Gastrocnemius medialis (tissue), 4 donors: ENCODE results near the gene LIN54. TPM values are rescaled to one million over a fixed set of nuclear protein-coding genes. Genes with fewer than 3 reads are reported as not detected.

Experiments used
- ATAC-seq, 2 donors: fragments of 150-250 bp; one replicate each; pipeline ENCODE4 v1.9.1; 2016
- DNase-seq, 2 donors: peaks; one replicate each; pipeline ENCODE4 v3.0.0-alpha.2; 2019
- H3K27ac ChIP-seq, 4 donors: fragments of 200-600 bp; sonication (generic); 1 replicate in 1 of 4; 2 replicates in 3 of 4; pipeline ENCODE4 v1.5.1; 2016 to 2018; ENCODE audit warnings: mild to moderate bottlenecking in 2 of 4, moderate library complexity in 1 of 4
- H3K27me3 ChIP-seq, 3 donors: fragments of 200-600 bp; sonication (generic) in 2 of 3; 1 replicate in 1 of 3; 2 replicates in 2 of 3; pipeline versions ENCODE4 v1.5.1 to v1.6.0; 2016 to 2019; ENCODE audit warnings: mild to moderate bottlenecking in 1 of 3, moderate library complexity in 1 of 3
- H3K36me3 ChIP-seq, 2 donors: fragments of 200-600 bp; sonication (generic) in 1 of 2; one replicate each; pipeline ENCODE4 v1.5.1; 2017 to 2018
- H3K4me1 ChIP-seq, 2 donors: fragments of 200-600 bp; sonication (generic) in 1 of 2; one replicate each; pipeline ENCODE4 v1.5.1; 2016 to 2017; ENCODE audit warnings: mild to moderate bottlenecking in 2 of 2
- H3K4me3 ChIP-seq, 4 donors: fragments of 200-600 bp; sonication (generic) in 3 of 4; 1 replicate in 1 of 4; 2 replicates in 3 of 4; pipeline ENCODE4 v1.5.1; 2016 to 2019; ENCODE audit warnings: mild to moderate bottlenecking in 2 of 4
- H3K9me3 ChIP-seq, 3 donors: fragments of 200-600 bp; sonication (generic) in 2 of 3; 1 replicate in 1 of 3; 2 replicates in 2 of 3; pipeline ENCODE4 v1.5.1; 2016 to 2019
- POLR2A ChIP-seq, 2 donors: fragments of 450-650 bp; IDR thresholded peaks; one replicate each; pipeline ENCODE4 v1.6.1; 2017; ENCODE audit warnings: antibody characterized with exemption in 2 of 2, mild to moderate bottlenecking in 2 of 2, moderate library complexity in 2 of 2
- in situ Hi-C, 4 donors: fragments of 200-750 bp; cut with MboI; loops; one replicate each; pipeline versions ENCODE4 v1.15.0 to v1.8.0; 2017; ENCODE audit warnings: low sequenced_read_pairs in 4 of 4
- intact Hi-C: fragments of 100-400 bp; cut with DNase I; formaldehyde crosslinking; loops from one replicate; pipeline ENCODE4 v1.15.1; 2023; ENCODE audit warnings: low total_unique reads
- total RNA-seq, 4 donors: library from RNA; depleted of rRNA; stranded (reverse); fragments of >200 nt; gene quantifications; one replicate each; pipeline versions ENCODE4 v1.1.0 to v1.2.3, GENCODE V29; 2016
- TF ChIP-seq, protein P1 (sequence below), 5 experiments: fragments of 450-650 bp in 3 of 5; fragments of 200-600 bp in 2 of 5; sonication (generic) in 2 of 5; IDR thresholded peaks in 4 of 5; conservative IDR thresholded peaks in 1 of 5; 1 replicate in 4 of 5; 2 replicates in 1 of 5; pipeline ENCODE4 v1.5.1; 2016 to 2019; ENCODE audit warnings: antibody characterized with exemption in 5 of 5, mild to moderate bottlenecking in 3 of 5, moderate library complexity in 3 of 5

LIN54 gene
- total RNA-seq, 4 donors from 2014 or later: 12.0 to 25.0 (median 14.5) TPM

DNA sequence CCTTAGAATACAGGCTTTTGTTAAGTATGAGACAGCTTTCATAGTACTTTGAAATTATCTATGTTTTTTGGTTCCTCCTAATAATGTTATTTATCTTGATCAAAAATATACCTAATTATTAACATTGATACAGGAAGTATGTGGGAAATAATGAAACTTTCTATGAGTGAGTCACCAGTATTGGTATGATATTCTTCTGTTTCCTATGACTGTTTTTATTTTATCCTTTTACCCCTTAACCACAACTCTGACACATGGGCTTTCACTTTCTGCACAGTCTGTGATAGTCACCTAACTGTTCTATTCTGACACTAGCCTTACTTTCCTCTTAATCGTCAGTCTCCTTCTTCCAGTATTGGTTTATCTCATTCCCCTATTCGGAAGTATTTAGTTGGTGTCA, 105.4 kb downstream of the LIN54 start:
- H3K9me3 ChIP-seq: no peaks in the 10 kb centered on the region
- TF ChIP-seq, protein P1, sequence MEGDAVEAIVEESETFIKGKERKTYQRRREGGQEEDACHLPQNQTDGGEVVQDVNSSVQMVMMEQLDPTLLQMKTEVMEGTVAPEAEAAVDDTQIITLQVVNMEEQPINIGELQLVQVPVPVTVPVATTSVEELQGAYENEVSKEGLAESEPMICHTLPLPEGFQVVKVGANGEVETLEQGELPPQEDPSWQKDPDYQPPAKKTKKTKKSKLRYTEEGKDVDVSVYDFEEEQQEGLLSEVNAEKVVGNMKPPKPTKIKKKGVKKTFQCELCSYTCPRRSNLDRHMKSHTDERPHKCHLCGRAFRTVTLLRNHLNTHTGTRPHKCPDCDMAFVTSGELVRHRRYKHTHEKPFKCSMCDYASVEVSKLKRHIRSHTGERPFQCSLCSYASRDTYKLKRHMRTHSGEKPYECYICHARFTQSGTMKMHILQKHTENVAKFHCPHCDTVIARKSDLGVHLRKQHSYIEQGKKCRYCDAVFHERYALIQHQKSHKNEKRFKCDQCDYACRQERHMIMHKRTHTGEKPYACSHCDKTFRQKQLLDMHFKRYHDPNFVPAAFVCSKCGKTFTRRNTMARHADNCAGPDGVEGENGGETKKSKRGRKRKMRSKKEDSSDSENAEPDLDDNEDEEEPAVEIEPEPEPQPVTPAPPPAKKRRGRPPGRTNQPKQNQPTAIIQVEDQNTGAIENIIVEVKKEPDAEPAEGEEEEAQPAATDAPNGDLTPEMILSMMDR (IDR thresholded peaks at IDR 0.05 in 4 of 5, conservative IDR thresholded peaks at IDR 0.05 in 1 of 5): no peak
- TF ChIP-seq POLR2A (IDR thresholded peaks at IDR 0.05): no peak
- in situ Hi-C loops: loop anchor here in 3 of 4 donors (10.0 to 25.0 kb wide), 2 partner anchors 100 to 357 kb away; no protein-coding TSS in a partner anchor
- DNase-seq (no peak), ATAC-seq (no peak)
- intact Hi-C loops: no loop called here
- H3K4me3 ChIP-seq: no peak overlapping the region
- peaks cover 0 to 25% of the 10 kb centered on the region in 2 donors for H3K36me3 ChIP-seq
- H3K27ac ChIP-seq: no peak overlapping the region
- no peaks in the 10 kb centered on the region for H3K27me3 ChIP-seq
- peaks cover 9 to 10% of the 10 kb centered on the region in 2 donors for H3K4me1 ChIP-seq

DNA sequence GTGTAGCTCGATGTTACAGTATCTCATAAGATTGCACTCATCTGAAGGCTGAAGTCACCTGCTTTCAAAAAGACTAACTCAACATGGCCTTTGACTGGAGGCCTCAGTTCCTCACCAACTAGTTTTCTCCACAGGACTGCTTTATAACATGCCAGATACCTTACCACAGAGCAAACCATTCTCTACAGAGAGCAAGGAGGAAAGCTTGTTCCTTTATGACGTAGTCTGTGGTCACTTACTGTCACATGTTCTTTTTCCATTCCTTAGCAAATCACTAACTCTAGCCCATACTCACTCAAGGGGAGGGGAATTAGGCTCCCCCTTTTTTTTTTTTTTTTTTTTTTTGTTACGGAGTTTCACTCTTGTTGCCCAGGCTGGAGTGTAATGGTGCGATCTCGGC, 106.9 kb downstream of the LIN54 start:
- DNase-seq (no peak), ATAC-seq (no peak)
- in situ Hi-C loops (loop anchor here in 3 of 4 donors (10.0 to 25.0 kb wide), 2 partner anchors 101 to 359 kb away; no protein-coding TSS in a partner anchor), intact Hi-C loops (no loop called here)
- no peaks in the 10 kb centered on the region for H3K27me3 ChIP-seq
- H3K4me1 ChIP-seq: peaks cover 17 to 19% of the 10 kb centered on the region in 2 donors
- H3K36me3 ChIP-seq: peaks cover 0 to 25% of the 10 kb centered on the region in 2 donors
- no peak overlapping the region for H3K27ac ChIP-seq
- H3K4me3 ChIP-seq: no peak overlapping the region
- TF ChIP-seq, protein P1 (IDR thresholded peaks at IDR 0.05 in 4 of 5, conservative IDR thresholded peaks at IDR 0.05 in 1 of 5): no peak
- no peak for TF ChIP-seq POLR2A (IDR thresholded peaks at IDR 0.05)
- no peaks in the 10 kb centered on the region for H3K9me3 ChIP-seq

DNA sequence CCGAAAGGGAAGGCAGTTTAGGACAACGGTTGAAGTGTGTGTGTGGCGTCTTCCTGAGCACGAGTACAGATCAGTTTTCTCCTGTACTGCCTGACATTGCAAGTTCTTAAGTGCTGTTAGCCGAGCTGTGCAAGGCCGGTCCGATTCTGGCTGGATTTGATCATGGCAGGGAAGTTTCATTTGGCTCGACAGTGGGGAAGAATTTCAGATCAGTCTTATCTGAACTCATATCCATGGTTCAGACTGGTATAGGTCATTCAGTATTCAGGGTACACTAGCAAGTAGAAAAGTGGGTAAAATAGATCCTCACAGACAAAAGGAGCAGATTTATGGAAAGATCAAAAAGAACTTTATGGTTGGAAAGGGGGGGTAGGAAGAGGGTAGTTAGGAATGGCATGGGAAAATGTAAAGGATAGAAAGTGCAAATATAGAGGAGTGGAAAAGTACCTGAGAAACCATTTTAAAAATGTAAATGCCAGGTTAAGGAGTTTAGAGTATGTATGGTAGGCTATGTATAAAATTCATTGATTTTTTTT, 109.4 kb downstream of the LIN54 start:
- H3K27me3 ChIP-seq: no peaks in the 10 kb centered on the region
- peaks cover 0 to 20% of the 10 kb centered on the region in 2 donors for H3K36me3 ChIP-seq
- TF ChIP-seq POLR2A (IDR thresholded peaks at IDR 0.05): no peak
- TF ChIP-seq, protein P1 (IDR thresholded peaks at IDR 0.05 in 4 of 5, conservative IDR thresholded peaks at IDR 0.05 in 1 of 5): no peak
- peak overlapping the region; percentile 65 to 92 (median 82) for H3K4me3 ChIP-seq
- DNase-seq (no peak), ATAC-seq (peak; percentile 42 to 55)
- no peaks in the 10 kb centered on the region for H3K9me3 ChIP-seq
- H3K4me1 ChIP-seq: peaks cover 32 to 34% of the 10 kb centered on the region in 2 donors
- in situ Hi-C loops: loop anchor here in 3 of 4 donors (10.0 to 25.0 kb wide), 2 partner anchors 104 to 361 kb away; no protein-coding TSS in a partner anchor
- intact Hi-C loops: loop anchor here (1.0 to 2.0 kb wide), 3 partner anchors 109 to 471 kb away; partner anchors contain the start of genes COQ2, ENOPH1, HNRNPDL and LIN54
- peak overlapping the region; percentile 94 to 98 (median 96) for H3K27ac ChIP-seq

DNA sequence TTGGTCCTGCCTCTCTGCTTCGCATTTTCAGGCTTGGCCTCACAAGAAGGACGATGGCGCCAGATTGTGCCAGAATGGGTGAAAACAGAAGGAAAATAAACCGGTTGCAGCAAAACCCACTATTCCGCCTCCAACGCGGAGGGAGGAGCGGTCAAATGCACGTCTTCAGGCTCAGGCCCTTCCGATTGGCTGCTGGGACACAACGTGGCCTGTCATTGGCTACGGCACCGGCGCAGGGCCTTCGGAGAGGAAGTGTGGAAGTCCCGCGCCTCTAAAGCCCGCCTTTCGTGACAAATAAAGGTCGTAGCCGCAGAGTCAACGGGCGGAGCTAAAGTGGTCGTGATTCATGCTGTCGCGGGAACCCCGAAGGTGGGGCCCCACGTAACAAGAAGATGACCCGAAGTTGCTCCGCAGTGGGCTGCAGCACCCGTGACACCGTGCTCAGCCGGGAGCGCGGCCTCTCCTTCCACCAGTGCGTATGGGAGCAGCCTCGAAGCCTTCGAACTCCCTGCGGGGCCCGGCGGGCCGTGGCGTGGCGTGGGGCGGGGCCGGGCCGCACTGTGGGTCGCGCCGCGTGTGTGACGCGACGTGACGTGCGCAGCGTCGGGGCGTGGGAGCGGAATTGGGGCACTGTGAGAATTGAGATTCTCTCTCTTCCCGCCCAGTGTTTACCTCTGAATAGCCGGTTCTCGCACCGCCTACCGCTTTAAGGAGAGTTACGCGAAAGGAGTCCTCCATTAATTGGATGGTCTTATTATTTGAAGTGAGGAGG, 110.0 kb downstream of the LIN54 start, which contains the start of gene THAP9:
THAP9 (plus strand) TSS at position 325 of the 772 bp plus-strand sequence; CDS start at position 393, 68 bp downstream.
- H3K4me1 ChIP-seq: peaks cover 32 to 34% of the 10 kb centered on the region in 2 donors
- intact Hi-C loops (loop anchor here (1.0 to 2.0 kb wide), 5 partner anchors 9 to 526 kb away; partner anchors contain the start of genes COQ2, ENOPH1, HNRNPDL and LIN54), in situ Hi-C loops (loop anchor here in 3 of 4 donors (10.0 to 25.0 kb wide), 2 partner anchors 104 to 362 kb away; no protein-coding TSS in a partner anchor)
- no peaks in the 10 kb centered on the region for H3K9me3 ChIP-seq
- H3K4me3 ChIP-seq: peak within 1 kb of the TSS; percentile 65 to 92 (median 82)
- ATAC-seq (peak; percentile 96), DNase-seq (peak; percentile 99)
- H3K27ac ChIP-seq: peak within 1 kb of the TSS; percentile 94 to 98 (median 96)
- TF ChIP-seq POLR2A (IDR thresholded peaks at IDR 0.05): peak; percentile 78 to 89
- TF ChIP-seq, protein P1 (IDR thresholded peaks at IDR 0.05 in 4 of 5, conservative IDR thresholded peaks at IDR 0.05 in 1 of 5): no peak
- no peaks in the 10 kb centered on the region for H3K27me3 ChIP-seq
- peaks cover 0 to 19% of the 10 kb centered on the region in 2 donors for H3K36me3 ChIP-seq
